ENCODE data around the gene INHA. TPM values are rescaled to one million over a fixed set of nuclear protein-coding genes. Genes with fewer than 3 reads are reported as not detected.

Gene INHA
- total and polyA plus RNA-seq, 9 donors, result 0.26 to 1.3 (median 0.84) TPM

DNA sequence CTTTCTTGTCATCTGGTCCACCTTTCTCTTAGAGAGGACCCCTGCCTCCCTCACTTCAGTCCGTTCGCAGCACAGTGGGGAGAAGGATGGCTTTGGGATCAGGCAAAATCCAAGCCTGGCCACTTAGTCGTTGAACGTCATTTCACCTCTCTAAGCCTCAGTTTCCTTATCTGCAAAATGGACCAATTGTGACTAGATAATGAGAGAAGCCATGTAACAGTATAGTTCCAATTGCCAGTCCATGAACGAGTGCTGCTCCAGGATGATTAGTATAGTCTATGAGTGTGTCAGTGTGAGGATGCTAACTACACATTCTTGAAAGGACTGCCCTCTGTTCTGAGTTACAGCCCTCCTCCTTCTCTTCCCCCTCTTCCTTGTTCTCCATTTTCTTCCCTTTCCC lies 1.1 kb downstream of the INHA start:
- peaks cover 18% of the 10 kb centered on the region for H3K27me3 ChIP-seq (ENCODE audit: control insufficient read depth, insufficient read depth, low read length)
- no CpG with 5 or more reads among the region's 5 CpGs for WGBS (ENCODE audit: insufficient coverage)
- no peak for DNase-seq
- no peaks in the 10 kb centered on the region for H3K9me3 ChIP-seq (replicated peaks; ENCODE audit: control insufficient read depth, low read depth, low read length)
- H3K4me1 ChIP-seq (ENCODE audit: control insufficient read depth, insufficient read depth, low read length), result peaks cover 43% of the 10 kb centered on the region
- H3K4me3 ChIP-seq (ENCODE audit: low read length), result no peak overlapping the region
- H3K36me3 ChIP-seq (ENCODE audit: control insufficient read depth, insufficient read depth, low read length), result peaks cover 13% of the 10 kb centered on the region
- H3K27ac ChIP-seq (ENCODE audit: low read length), result no peak overlapping the region

DNA sequence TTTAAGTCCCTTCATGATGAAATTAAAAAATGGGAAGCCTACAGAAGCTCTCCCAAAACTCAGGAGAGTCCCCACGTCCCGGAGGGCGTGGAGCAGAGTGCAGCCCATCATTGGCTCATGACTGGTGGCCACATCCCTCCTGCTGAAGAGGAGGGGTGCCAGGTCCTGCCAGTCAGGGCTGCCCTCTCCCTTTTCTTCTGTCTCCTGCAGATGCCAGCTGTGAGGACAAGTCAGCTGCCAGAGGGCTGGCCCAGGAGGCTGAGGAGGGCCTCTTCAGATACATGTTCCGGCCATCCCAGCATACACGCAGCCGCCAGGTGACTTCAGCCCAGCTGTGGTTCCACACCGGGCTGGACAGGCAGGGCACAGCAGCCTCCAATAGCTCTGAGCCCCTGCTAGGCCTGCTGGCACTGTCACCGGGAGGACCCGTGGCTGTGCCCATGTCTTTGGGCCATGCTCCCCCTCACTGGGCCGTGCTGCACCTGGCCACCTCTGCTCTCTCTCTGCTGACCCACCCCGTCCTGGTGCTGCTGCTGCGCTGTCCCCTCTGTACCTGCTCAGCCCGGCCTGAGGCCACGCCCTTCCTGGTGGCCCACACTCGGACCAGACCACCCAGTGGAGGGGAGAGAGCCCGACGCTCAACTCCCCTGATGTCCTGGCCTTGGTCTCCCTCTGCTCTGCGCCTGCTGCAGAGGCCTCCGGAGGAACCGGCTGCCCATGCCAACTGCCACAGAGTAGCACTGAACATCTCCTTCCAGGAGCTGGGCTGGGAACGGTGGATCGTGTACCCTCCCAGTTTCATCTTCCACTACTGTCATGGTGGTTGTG lies 2.6 kb downstream of the INHA start:
- Histone ChIP-seq H3K9me3 (replicated peaks; ENCODE audit: control insufficient read depth, low read depth, low read length) (no peaks in the 10 kb centered on the region), H3K27ac (ENCODE audit: low read length) (no peak overlapping the region), H3K4me1 (ENCODE audit: control insufficient read depth, insufficient read depth, low read length) (peaks cover 42% of the 10 kb centered on the region), H3K36me3 (ENCODE audit: control insufficient read depth, insufficient read depth, low read length) (peaks cover 4% of the 10 kb centered on the region), H3K4me3 (ENCODE audit: low read length) (no peak overlapping the region), H3K27me3 (ENCODE audit: control insufficient read depth, insufficient read depth, low read length) (peaks cover 21% of the 10 kb centered on the region)
- 76% methylated on average over 20 of the region's 22 CpGs for WGBS (ENCODE audit: insufficient coverage)
- DNase-seq, result no peak

DNA sequence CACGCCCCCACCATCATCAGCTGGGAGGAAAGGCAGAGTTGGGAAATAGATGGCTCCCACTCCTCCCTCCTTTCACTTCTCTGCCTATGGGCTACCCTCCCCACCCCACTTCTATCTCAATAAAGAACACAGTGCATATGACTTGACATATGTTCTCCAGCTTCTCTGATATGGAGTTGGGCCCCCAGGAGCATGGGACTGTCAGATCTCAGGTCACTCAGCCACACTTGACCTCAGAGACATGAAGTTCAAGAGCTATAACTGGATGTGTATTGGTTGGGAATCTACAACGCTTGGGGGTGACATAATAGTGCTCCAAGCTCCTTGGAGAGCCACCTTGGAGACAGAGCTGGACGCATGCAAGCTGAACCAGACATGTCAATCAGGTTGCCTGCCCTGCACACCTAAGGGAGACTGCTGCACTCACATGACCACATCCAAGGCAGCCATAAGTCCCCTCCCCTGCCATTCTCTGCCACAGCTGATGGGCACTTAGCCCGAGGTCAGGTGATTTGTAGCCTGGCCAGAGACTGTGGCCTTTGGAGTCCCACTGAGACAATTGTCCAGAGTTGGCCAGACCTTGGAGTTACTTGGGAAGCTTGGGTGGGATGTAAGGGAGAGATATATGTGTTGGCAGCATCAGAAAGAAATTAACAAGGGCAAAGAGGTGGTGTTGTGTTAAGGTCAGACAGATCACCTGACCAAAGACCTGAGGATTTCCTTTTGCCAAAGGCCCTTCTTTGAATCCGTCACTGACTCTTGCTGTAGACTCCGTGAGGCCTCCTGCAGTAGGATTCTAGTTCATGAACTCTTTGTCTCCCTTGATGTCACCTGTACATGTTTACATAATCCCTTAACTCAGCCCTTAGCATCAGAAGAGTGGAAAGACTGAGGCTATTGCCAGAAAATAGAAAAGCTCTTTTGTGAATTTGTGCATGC lies 3.7 kb downstream of the INHA start:
- no peak for DNase-seq
- H3K36me3 ChIP-seq (ENCODE audit: control insufficient read depth, insufficient read depth, low read length), result no peaks in the 10 kb centered on the region
- no peak overlapping the region for H3K4me3 ChIP-seq (ENCODE audit: low read length)
- H3K27ac ChIP-seq (ENCODE audit: low read length), result no peak overlapping the region
- H3K27me3 ChIP-seq (ENCODE audit: control insufficient read depth, insufficient read depth, low read length), result peaks cover 19% of the 10 kb centered on the region
- WGBS (ENCODE audit: insufficient coverage), result 91% methylated on average over 4 of the region's 6 CpGs
- no peaks in the 10 kb centered on the region for H3K9me3 ChIP-seq (replicated peaks; ENCODE audit: control insufficient read depth, low read depth, low read length)
- H3K4me1 ChIP-seq (ENCODE audit: control insufficient read depth, insufficient read depth, low read length), result peaks cover 36% of the 10 kb centered on the region

DNA sequence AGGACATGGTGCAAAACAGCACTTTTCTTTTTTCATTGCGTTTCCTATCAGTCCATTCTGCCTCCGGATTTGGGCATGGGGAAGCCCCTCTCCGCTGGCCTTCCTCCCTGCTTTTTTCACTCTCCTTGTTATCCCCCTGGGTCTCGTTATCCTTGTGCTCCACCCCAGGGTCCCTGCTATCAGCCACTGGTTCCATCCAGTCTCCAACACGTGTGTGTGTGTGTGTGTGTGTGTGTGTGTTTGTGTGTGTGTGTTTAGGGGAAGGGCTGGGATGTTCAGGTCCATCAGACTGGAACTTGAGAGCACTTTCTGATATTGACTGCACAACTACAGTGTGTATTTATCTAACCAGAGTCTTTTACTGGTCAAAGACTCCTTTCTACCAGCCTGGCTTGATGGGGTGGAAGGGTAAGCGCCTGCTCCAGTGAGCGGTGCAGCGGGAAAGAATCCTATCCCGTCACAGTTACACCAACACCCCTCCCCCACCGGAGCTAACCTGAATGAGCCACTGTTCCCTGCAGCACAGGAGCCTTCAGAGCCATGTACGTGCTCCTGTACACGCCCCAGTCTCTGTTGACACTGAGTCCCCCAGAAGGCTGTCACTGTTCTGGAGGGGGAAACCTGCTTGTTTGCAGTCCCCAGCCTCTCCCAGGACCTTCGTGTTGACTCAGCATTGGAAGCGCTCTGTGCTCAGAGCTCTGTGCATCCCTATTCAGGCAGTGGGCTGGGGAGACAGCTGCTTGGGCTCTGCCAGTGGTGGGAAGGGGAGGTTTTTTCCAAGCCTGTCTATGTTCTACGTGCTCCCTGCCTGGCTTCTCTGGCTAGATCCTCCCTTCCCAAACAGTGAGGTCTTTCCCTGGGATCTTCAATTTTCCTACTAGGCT lies 4.6 kb downstream of the INHA start:
- H3K27ac ChIP-seq (ENCODE audit: low read length), result no peak overlapping the region
- peaks cover 17% of the 10 kb centered on the region for H3K27me3 ChIP-seq (ENCODE audit: control insufficient read depth, insufficient read depth, low read length)
- H3K4me3 ChIP-seq (ENCODE audit: low read length), result no peak overlapping the region
- 17% methylated on average over 7 of the region's 15 CpGs for WGBS (ENCODE audit: insufficient coverage)
- H3K4me1 ChIP-seq (ENCODE audit: control insufficient read depth, insufficient read depth, low read length), result peaks cover 33% of the 10 kb centered on the region
- no peaks in the 10 kb centered on the region for H3K9me3 ChIP-seq (replicated peaks; ENCODE audit: control insufficient read depth, low read depth, low read length)
- no peaks in the 10 kb centered on the region for H3K36me3 ChIP-seq (ENCODE audit: control insufficient read depth, insufficient read depth, low read length)
- DNase-seq, result peak; percentile 47

DNA sequence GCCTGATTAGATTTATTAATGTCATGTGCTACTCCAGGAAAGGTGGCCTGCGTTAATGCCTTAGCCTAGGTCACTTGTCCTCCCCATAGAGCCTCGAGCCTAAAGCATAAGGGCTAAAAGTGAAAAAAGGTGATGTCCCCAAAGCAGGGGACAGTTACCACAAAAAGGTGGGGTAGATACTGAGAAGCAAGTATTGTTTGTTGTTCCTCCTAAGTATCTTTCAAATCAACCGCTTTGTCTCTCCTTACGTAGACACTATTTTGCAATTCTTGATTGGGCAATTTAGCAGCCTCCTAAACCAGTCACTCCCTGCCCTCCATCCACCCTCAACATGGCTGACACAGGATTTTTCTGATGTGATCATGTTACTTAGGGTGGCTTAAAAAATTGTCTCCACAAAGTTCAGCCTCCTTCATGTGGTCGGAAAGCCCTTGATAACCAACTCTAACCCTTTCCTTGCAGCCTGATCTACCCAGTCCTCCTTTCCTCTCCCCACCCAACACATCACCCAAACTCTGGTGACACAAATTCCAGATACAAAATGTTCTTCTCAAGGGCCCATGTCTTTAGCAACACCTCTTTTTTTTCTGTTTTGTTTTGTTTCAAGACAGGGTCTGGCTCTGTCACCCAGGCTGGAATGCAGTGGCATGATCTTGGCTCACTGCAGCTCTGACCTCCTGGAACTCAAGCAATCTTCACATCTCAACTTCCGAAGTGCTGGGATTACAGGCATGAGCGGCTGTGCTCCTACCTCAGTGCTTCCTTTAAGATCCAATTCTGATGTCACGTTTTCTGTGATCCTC lies 6.9 kb downstream of the INHA start:
- DNase-seq, result no peak
- Histone ChIP-seq H3K9me3 (replicated peaks; ENCODE audit: control insufficient read depth, low read depth, low read length) (no peaks in the 10 kb centered on the region), H3K4me3 (ENCODE audit: low read length) (no peak overlapping the region), H3K36me3 (ENCODE audit: control insufficient read depth, insufficient read depth, low read length) (no peaks in the 10 kb centered on the region), H3K27me3 (ENCODE audit: control insufficient read depth, insufficient read depth, low read length) (peaks cover 10% of the 10 kb centered on the region), H3K4me1 (ENCODE audit: control insufficient read depth, insufficient read depth, low read length) (peaks cover 26% of the 10 kb centered on the region), H3K27ac (ENCODE audit: low read length) (no peak overlapping the region)
- 69% methylated on average over 4 of the region's 8 CpGs for WGBS (ENCODE audit: insufficient coverage)

DNA sequence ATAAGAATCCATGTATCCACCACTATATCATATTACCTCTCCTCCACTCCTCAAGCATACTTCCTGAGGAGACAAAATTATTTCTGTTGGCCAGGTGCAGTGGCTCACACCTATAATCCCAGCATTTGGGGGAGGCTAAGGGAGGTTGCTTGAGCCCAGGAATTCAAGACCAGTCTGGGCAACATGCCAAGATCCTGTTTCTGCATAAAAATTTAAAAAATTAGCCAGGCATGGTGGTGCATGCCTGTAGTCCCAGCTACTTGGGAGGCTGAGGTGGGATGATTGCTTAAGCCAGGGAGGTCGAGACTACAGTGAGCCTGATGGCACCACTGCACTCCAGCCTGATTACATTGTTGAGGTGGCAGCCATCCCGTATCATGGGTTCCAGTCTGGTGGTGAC lies 9.2 kb downstream of the INHA start:
- H3K27me3 ChIP-seq (ENCODE audit: control insufficient read depth, insufficient read depth, low read length), result peaks cover 6% of the 10 kb centered on the region
- no peaks in the 10 kb centered on the region for H3K9me3 ChIP-seq (replicated peaks; ENCODE audit: control insufficient read depth, low read depth, low read length)
- DNase-seq, result no peak
- peaks cover 12% of the 10 kb centered on the region for H3K4me1 ChIP-seq (ENCODE audit: control insufficient read depth, insufficient read depth, low read length)
- H3K27ac ChIP-seq (ENCODE audit: low read length), result no peak overlapping the region
- 72% methylated on average over 2 of the region's 2 CpGs for WGBS (ENCODE audit: insufficient coverage)
- H3K36me3 ChIP-seq (ENCODE audit: control insufficient read depth, insufficient read depth, low read length), result no peaks in the 10 kb centered on the region
- no peak overlapping the region for H3K4me3 ChIP-seq (ENCODE audit: low read length)

DNA sequence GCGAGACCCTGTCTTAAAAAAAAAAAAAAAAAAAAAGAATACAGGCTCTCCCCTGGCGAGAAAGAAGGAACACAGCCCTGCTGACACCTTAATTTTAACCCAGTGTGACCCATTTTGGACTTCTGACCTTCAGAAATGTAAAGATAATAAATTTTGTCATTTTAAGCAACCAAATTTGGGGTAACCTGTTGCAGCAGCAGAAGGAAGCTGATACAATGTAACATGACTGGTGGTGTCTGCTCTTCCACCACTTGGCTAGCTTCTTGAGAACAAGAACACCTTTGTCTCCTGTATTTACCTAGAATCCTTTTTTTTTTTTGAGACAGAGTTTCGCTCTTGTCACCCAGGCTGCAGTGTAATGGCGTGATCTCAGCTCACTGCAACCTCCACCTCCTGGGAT lies 19.0 kb downstream of the INHA start:
- Histone ChIP-seq H3K27me3 (ENCODE audit: control insufficient read depth, insufficient read depth, low read length) (no peaks in the 10 kb centered on the region), H3K27ac (ENCODE audit: low read length) (no peak overlapping the region), H3K4me3 (ENCODE audit: low read length) (no peak overlapping the region), H3K36me3 (ENCODE audit: control insufficient read depth, insufficient read depth, low read length) (no peaks in the 10 kb centered on the region), H3K9me3 (replicated peaks; ENCODE audit: control insufficient read depth, low read depth, low read length) (no peaks in the 10 kb centered on the region), H3K4me1 (ENCODE audit: control insufficient read depth, insufficient read depth, low read length) (peaks cover 24% of the 10 kb centered on the region)
- 60% methylated on average over 1 of the region's 4 CpGs for WGBS (ENCODE audit: insufficient coverage)
- DNase-seq, result no peak

DNA sequence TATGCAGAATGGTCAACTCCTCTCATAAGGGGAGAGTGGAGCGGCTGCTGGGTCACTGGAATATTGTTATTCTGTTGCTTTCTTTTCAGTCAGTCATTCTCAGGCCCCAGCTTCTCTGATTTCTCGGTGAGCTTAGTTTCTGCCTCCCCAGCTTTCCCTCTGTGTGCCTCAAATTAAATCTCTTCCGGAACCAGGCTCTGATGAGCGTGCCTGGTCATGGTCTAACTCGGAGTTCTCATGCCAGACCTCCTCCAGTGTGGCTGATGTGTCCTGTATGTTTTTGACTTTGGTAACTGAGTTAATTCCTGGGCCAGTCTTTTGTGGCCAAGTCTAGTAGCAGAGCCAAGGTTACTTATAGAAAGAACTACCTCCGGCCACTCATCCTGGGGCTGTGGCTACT lies 20.6 kb downstream of the INHA start:
- Histone ChIP-seq H3K4me3 (ENCODE audit: low read length) (no peak overlapping the region), H3K4me1 (ENCODE audit: control insufficient read depth, insufficient read depth, low read length) (peaks cover 32% of the 10 kb centered on the region), H3K27me3 (ENCODE audit: control insufficient read depth, insufficient read depth, low read length) (no peaks in the 10 kb centered on the region), H3K27ac (ENCODE audit: low read length) (no peak overlapping the region), H3K9me3 (replicated peaks; ENCODE audit: control insufficient read depth, low read depth, low read length) (no peaks in the 10 kb centered on the region), H3K36me3 (ENCODE audit: control insufficient read depth, insufficient read depth, low read length) (no peaks in the 10 kb centered on the region)
- DNase-seq, result peak; percentile 54
- WGBS (ENCODE audit: insufficient coverage), result 33% methylated on average over 3 of the region's 6 CpGs

DNA sequence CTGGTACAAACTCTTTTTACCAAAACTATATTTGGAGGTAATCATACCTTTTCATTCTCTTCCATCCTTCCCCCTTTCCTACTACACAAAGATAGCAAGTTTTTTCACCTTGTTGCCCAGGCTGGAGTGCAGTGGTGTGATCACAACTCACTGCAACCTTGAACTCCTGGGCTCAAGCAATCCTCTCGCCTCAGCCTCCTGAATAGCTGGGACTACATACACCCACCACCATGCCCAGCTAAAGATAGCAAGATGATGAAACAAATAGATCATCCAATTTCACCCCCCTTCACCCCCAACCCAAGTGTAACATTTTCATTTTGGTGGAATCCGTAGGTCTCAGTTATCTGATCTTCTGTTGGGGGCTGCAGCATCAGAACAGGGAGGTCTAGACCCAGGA lies 21.0 kb downstream of the INHA start:
- no peaks in the 10 kb centered on the region for H3K36me3 ChIP-seq (ENCODE audit: control insufficient read depth, insufficient read depth, low read length)
- WGBS (ENCODE audit: insufficient coverage), result 83% methylated on average over 2 of the region's 2 CpGs
- H3K27ac ChIP-seq (ENCODE audit: low read length), result no peak overlapping the region
- no peak overlapping the region for H3K4me3 ChIP-seq (ENCODE audit: low read length)
- H3K9me3 ChIP-seq (replicated peaks; ENCODE audit: control insufficient read depth, low read depth, low read length), result no peaks in the 10 kb centered on the region
- no peaks in the 10 kb centered on the region for H3K27me3 ChIP-seq (ENCODE audit: control insufficient read depth, insufficient read depth, low read length)
- DNase-seq, result no peak
- peaks cover 33% of the 10 kb centered on the region for H3K4me1 ChIP-seq (ENCODE audit: control insufficient read depth, insufficient read depth, low read length)
